GM19240 (cell line): ENCODE results near the gene STARD3.

Source experiments
- DNase-seq: peaks from one replicate; pipeline ENCODE4 v3.0.0; 2011; ENCODE audit warnings: low spot score; ENCODE audit not compliant: insufficient read length

The STARD3 gene

GRCh38 chr17:39635614-39636176 lies 1.2 kb upstream of the STARD3 start:
- DNase-seq = no peak

GRCh38 chr17:39636587-39636926 lies 387 bp upstream of the STARD3 start:
- no peak for DNase-seq

- no peak for DNase-seq
Measured at GRCh38 chr17:39638317-39638716, 1.4 kb downstream of the STARD3 start.

- no peak for DNase-seq
Measured at GRCh38 chr17:39639043-39639442, 2.1 kb downstream of the STARD3 start.

GRCh38 chr17:39639566-39640458 lies 2.9 kb downstream of the STARD3 start:
- no peak for DNase-seq

- DNase-seq = no peak
Measured at GRCh38 chr17:39640591-39641031, 3.7 kb downstream of the STARD3 start.

GRCh38 chr17:39641097-39641496 lies 4.2 kb downstream of the STARD3 start:
- DNase-seq = no peak

GRCh38 chr17:39641883-39642282 lies 4.9 kb downstream of the STARD3 start:
- DNase-seq = no peak

GRCh38 chr17:39642291-39643074 lies 5.5 kb downstream of the STARD3 start:
- DNase-seq = no peak

GRCh38 chr17:39643271-39643670 lies 6.3 kb downstream of the STARD3 start:
- DNase-seq = no peak

GRCh38 chr17:39647256-39647655 lies 10.3 kb downstream of the STARD3 start:
- no peak for DNase-seq

- DNase-seq = no peak
Measured at GRCh38 chr17:39648616-39649366, 11.8 kb downstream of the STARD3 start.

- no peak for DNase-seq
Measured at GRCh38 chr17:39650121-39650579, 13.2 kb downstream of the STARD3 start.

GRCh38 chr17:39651923-39652586 lies 15.1 kb downstream of the STARD3 start:
- DNase-seq = no peak

GRCh38 chr17:39652587-39653315 lies 15.8 kb downstream of the STARD3 start:
- DNase-seq = no peak

- no peak for DNase-seq
Measured at GRCh38 chr17:39653316-39653661, 16.3 kb downstream of the STARD3 start.

- peak; percentile 91 for DNase-seq
Measured at GRCh38 chr17:39653662-39654331, 16.9 kb downstream of the STARD3 start.

- no peak for DNase-seq
Measured at GRCh38 chr17:39655105-39655504, 18.2 kb downstream of the STARD3 start.

- no peak for DNase-seq
Measured at GRCh38 chr17:39658346-39658745, 21.4 kb downstream of the STARD3 start.

- DNase-seq = no peak
Measured at GRCh38 chr17:39658760-39659159, 21.8 kb downstream of the STARD3 start.
